KMS-11 (cell line): ENCODE data around the gene TAF6.

Experiments used
- H2AFZ ChIP-seq: fragments of 200-600 bp; sonication (generic); 2 replicates; pipeline ENCODE4 v1.6.1; 2016; ENCODE audit warnings: antibody characterized with exemption, mixed run types, low read depth
- H3K27ac ChIP-seq: fragments of 200-600 bp; sonication (generic); 2 replicates; pipeline ENCODE4 v1.6.1; 2016; ENCODE audit warnings: mild to moderate bottlenecking, mixed run types
- H3K27me3 ChIP-seq: fragments of 200-600 bp; sonication (generic); 2 replicates; pipeline ENCODE4 v1.6.1; 2017; ENCODE audit warnings: mild to moderate bottlenecking, low read depth, mixed run types, moderate library complexity; ENCODE audit not compliant: insufficient read depth
- H3K36me3 ChIP-seq: fragments of 200-600 bp; sonication (generic); 2 replicates; pipeline ENCODE4 v1.6.1; 2017; ENCODE audit warnings: mild to moderate bottlenecking, mixed run types; ENCODE audit not compliant: insufficient read depth
- H3K4me1 ChIP-seq: fragments of 200-600 bp; sonication (generic); 2 replicates; pipeline ENCODE4 v1.6.1; 2016; ENCODE audit warnings: mild to moderate bottlenecking, low read depth, mixed run types; ENCODE audit not compliant: poor library complexity, severe bottlenecking
- H3K4me2 ChIP-seq: fragments of 200-600 bp; sonication (generic); 2 replicates; pipeline ENCODE4 v1.7.0; 2016; ENCODE audit warnings: mild to moderate bottlenecking, mixed run types
- H3K4me3 ChIP-seq: fragments of 200-600 bp; sonication (generic); IDR thresholded peaks from 2 replicates; pipeline ENCODE4 v1.6.1; 2017; ENCODE audit warnings: low read depth, low read length, mixed read lengths; ENCODE audit not compliant: insufficient read depth
- H3K79me2 ChIP-seq: fragments of 200-600 bp; sonication (generic); 2 replicates; pipeline ENCODE4 v1.6.1; 2016; ENCODE audit warnings: low read depth, mixed run types; ENCODE audit not compliant: insufficient read depth
- H3K9ac ChIP-seq: fragments of 200-600 bp; sonication (generic); 2 replicates; pipeline ENCODE4 v1.6.1; 2016; ENCODE audit warnings: mild to moderate bottlenecking, mixed run types
- H4K20me1 ChIP-seq: fragments of 200-600 bp; sonication (generic); 2 replicates; pipeline ENCODE4 v1.6.1; 2016; ENCODE audit warnings: mild to moderate bottlenecking, mixed run types; ENCODE audit not compliant: insufficient read depth
- TF ChIP-seq, protein P1 (sequence below): fragments of 200-600 bp; sonication (generic); conservative IDR thresholded peaks from 2 replicates; pipeline ENCODE4 v1.6.1; 2017; ENCODE audit warnings: low read depth, mild to moderate bottlenecking, antibody characterized with exemption, low read length, moderate library complexity, mixed read lengths

Gene TAF6

DNA sequence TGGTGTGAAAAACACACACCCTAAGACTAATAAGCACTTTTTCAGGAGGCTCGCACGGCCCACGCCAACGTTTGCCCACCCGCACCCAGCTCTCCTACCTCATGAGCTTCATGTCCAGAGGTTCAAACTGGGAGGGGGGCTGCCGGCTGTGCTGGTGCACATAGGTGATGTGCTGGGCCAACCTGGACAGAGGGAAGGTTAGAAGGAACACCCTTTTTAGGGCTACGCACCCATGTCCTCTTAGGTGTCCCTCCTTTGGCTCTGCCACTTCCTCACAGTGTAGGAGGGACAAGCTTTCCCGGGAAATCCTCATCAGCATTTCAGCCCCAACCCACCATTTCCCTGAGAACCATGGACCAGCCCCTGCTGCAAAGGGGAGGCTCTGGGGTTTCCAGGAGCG, 23.9 kb downstream of the TAF6 start:
- Histone ChIP-seq H3K9ac (no peak overlapping the region), H3K27ac (no peak overlapping the region), H3K4me2 (no peak overlapping the region), H4K20me1 (0 out of 2 replicates have a peak, but pooled peaks cover 5% of the 10 kb centered on the region), H3K27me3 (no peaks in the 10 kb centered on the region), H3K4me1 (peaks cover 11% of the 10 kb centered on the region), H3K4me3 (no peak overlapping the region), H3K36me3 (peaks cover 71% of the 10 kb centered on the region; the same call in 1 of the 2 replicates), H3K79me2 (peaks cover 32% of the 10 kb centered on the region), H2AFZ (no peak overlapping the region)
- TF ChIP-seq, protein P1, sequence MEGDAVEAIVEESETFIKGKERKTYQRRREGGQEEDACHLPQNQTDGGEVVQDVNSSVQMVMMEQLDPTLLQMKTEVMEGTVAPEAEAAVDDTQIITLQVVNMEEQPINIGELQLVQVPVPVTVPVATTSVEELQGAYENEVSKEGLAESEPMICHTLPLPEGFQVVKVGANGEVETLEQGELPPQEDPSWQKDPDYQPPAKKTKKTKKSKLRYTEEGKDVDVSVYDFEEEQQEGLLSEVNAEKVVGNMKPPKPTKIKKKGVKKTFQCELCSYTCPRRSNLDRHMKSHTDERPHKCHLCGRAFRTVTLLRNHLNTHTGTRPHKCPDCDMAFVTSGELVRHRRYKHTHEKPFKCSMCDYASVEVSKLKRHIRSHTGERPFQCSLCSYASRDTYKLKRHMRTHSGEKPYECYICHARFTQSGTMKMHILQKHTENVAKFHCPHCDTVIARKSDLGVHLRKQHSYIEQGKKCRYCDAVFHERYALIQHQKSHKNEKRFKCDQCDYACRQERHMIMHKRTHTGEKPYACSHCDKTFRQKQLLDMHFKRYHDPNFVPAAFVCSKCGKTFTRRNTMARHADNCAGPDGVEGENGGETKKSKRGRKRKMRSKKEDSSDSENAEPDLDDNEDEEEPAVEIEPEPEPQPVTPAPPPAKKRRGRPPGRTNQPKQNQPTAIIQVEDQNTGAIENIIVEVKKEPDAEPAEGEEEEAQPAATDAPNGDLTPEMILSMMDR: no peak

DNA sequence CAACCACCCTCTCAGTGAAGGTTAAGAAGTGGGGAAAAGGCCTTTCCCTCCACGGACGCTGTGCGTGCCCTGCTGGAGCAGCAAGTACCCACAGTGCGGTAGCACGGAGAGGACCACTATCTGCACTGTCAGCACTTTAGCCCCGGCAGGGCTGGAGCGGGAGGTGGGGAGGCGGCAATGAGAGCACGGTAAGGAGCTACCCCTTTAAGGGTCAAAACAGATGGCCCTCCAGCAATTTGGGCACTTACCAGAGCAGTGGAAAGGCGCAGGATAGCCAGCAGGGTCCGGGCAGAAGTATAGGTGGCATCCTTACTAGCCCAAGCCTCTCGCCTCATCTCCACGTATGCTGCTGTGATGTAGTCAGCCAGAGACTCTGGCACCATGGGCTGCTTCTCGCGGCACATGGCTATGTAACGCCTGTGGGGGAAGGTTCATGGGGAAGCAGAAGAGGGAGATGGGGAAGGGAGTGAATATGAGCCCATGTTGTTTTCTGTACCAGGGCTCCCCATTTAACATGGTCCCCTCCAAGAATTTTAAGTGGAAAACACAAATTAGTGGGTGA, 25.2 kb downstream of the TAF6 start:
- no peak overlapping the region for H3K4me2 ChIP-seq
- no peak overlapping the region for H3K4me3 ChIP-seq
- no peaks in the 10 kb centered on the region for H4K20me1 ChIP-seq
- H3K27me3 ChIP-seq: no peaks in the 10 kb centered on the region
- no peak overlapping the region for H3K9ac ChIP-seq
- H3K27ac ChIP-seq: no peak overlapping the region; the same call in 1 of the 2 replicates
- TF ChIP-seq, protein P1: no peak
- no peak overlapping the region for H2AFZ ChIP-seq
- peaks cover 61% of the 10 kb centered on the region; the same call in 1 of the 2 replicates for H3K36me3 ChIP-seq
- H3K4me1 ChIP-seq: peaks cover 13% of the 10 kb centered on the region
- H3K79me2 ChIP-seq: peaks cover 30% of the 10 kb centered on the region

DNA sequence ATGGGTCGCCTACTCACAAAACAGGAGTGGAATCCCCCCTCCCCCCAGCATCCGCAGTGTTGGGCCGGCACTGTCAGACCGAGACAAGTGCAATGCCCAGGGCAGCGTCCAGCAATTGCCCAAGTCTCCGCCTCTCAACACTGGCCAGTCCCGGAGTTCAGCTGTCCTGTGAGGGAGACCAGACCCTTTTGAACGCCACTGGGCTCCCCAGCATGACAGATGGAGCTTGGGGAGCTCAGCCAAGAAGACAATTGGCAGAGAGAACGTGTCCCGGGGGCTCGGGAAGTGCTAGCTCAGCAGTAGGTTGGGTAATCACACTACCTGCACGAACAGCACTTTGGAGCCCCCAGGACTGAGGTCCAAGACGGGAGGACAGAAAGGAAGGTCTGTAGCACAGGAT, 25.7 kb downstream of the TAF6 start:
- Histone ChIP-seq H3K4me3 (no peak overlapping the region), H2AFZ (no peak overlapping the region), H3K27me3 (no peaks in the 10 kb centered on the region), H3K27ac (no peak overlapping the region), H3K36me3 (peaks cover 57% of the 10 kb centered on the region; the same call in 1 of the 2 replicates), H3K79me2 (peaks cover 26% of the 10 kb centered on the region; the same call in 1 of the 2 replicates), H4K20me1 (no peaks in the 10 kb centered on the region), H3K4me1 (peaks cover 13% of the 10 kb centered on the region), H3K4me2 (no peak overlapping the region), H3K9ac (no peak overlapping the region)
- TF ChIP-seq, protein P1: no peak

DNA sequence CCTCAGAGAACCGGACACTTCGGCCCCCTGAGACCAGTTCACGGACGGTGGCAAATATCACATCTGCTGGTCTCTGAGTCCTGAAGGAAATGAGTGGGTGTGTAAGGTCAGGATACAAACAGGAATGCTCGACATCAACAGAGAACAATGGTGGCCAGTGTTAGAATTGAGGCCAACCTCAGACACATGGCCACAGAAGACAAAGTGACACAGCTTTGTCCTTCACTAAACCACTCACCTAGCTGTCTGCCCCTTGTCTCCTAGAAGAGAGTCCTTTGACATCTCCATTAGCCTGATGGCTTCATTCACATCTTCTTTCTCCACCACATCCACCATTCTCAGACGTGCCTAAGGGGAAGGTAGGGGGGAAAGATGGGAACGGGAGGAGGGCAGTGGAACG, 26.1 kb downstream of the TAF6 start:
- peaks cover 16% of the 10 kb centered on the region for H3K4me1 ChIP-seq
- peaks cover 21% of the 10 kb centered on the region; the same call in 1 of the 2 replicates for H3K79me2 ChIP-seq
- no peaks in the 10 kb centered on the region for H4K20me1 ChIP-seq
- peaks cover 53% of the 10 kb centered on the region; the same call in 1 of the 2 replicates for H3K36me3 ChIP-seq
- TF ChIP-seq, protein P1: no peak
- no peak overlapping the region for H3K9ac ChIP-seq
- no peak overlapping the region for H2AFZ ChIP-seq
- H3K27ac ChIP-seq: no peak overlapping the region
- no peaks in the 10 kb centered on the region for H3K27me3 ChIP-seq
- no peak overlapping the region for H3K4me3 ChIP-seq
- H3K4me2 ChIP-seq: no peak overlapping the region
